GM12892 (cell line): ENCODE measurements around the gene HES3.

Experiments used
- POLR2A ChIP-seq: IDR thresholded peaks from 2 replicates; pipeline ENCODE4 v1.6.1; 2011; ENCODE audit warnings: low read depth, low read length, control low read depth
- POLR2AphosphoS5 ChIP-seq: IDR thresholded peaks from 2 replicates; pipeline ENCODE4 v1.6.1; 2011; ENCODE audit warnings: low read depth, low read length, control low read depth
- TAF1 ChIP-seq: IDR thresholded peaks from 2 replicates; pipeline ENCODE4 v1.6.1; 2011; ENCODE audit warnings: low read depth, mild to moderate bottlenecking, control low read depth, low read length, borderline replicate concordance

DNA sequence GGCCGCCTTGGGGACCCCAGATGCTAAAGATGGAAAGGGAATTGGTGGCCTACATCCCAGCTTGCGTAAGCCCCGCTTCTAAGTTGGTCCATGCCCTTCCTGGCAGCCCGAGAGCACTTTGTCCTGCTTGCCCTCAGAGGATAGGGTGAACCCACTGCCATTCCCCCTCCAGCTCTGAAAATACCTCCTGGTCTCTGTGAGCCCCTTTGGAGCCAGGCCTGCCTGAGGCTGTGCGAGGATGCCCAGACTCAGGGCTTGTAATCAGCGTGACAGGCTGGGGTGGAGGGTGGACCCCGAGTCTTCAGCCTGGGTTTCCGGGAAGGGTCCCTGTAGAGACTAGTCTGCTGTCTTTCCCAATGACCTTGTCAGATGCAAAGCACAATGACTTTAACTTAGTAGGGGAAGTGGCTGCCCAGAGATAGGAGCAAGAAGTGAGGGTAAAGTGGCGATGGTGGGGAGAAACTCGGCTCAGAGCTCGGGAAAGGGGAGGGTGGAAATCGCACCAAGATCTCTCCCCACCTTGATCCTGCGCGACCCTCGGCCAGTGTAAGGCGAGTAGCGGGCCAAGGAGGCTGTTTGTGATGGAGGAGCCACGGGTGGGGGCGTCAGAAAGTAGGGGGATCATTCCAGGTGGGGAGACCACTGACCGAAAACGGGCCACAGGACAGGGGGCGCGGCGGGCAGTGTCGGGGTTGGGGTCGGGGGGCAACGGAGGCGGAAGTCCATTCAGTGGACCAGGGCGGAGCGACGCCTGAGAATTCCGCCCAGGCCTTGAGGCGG lies 2.7 kb upstream of the HES3 start:
- TF ChIP-seq POLR2AphosphoS5 (no peak), POLR2A (no peak), TAF1 (no peak)
